IMR-90 (cell line): ENCODE results near the gene GRIK1.

Experiments used
- BHLHE40 ChIP-seq: fragments of 150-350 bp; IDR thresholded peaks from 2 replicates; pipeline ENCODE4 v1.6.1; 2016; ENCODE audit warnings: mild to moderate bottlenecking, low read depth, low read length
- CEBPB ChIP-seq: IDR thresholded peaks from 2 replicates; pipeline ENCODE4 v1.6.1; 2012; ENCODE audit warnings: low read depth, low read length, improper control_type of control experiment
- CHD1 ChIP-seq: IDR thresholded peaks from 2 replicates; pipeline ENCODE4 v1.6.1; 2012; ENCODE audit warnings: low read depth, low read length, improper control_type of control experiment
- CTCF ChIP-seq: conservative IDR thresholded peaks from 2 replicates; pipeline ENCODE4 v1.5.1; 2012; ENCODE audit warnings: mild to moderate bottlenecking, low read depth, low read length, improper control_type of control experiment
- ELK1 ChIP-seq: fragments of 150-350 bp; IDR thresholded peaks from 2 replicates; pipeline ENCODE4 v1.6.1; 2016; ENCODE audit warnings: low read depth, mild to moderate bottlenecking, low read length, moderate library complexity, borderline replicate concordance
- MAFK ChIP-seq: IDR thresholded peaks from 2 replicates; pipeline ENCODE4 v1.6.1; 2012; ENCODE audit warnings: low read depth, low read length, improper control_type of control experiment
- MAZ ChIP-seq: IDR thresholded peaks from 2 replicates; pipeline ENCODE4 v1.6.1; 2012; ENCODE audit warnings: low read depth, mild to moderate bottlenecking, low read length, improper control_type of control experiment, moderate library complexity, borderline replicate concordance
- POLR2A ChIP-seq: IDR thresholded peaks from 2 replicates; pipeline ENCODE4 v1.6.1; 2012; ENCODE audit warnings: mild to moderate bottlenecking, low read depth, low read length
- RAD21 ChIP-seq: IDR thresholded peaks from 2 replicates; pipeline ENCODE4 v1.6.1; 2012; ENCODE audit warnings: low read length, improper control_type of control experiment
- RCOR1 ChIP-seq: IDR thresholded peaks from 2 replicates; pipeline ENCODE4 v1.6.1; 2012; ENCODE audit warnings: mild to moderate bottlenecking, low read length, improper control_type of control experiment; ENCODE audit not compliant: insufficient replicate concordance
- RFX5 ChIP-seq: IDR thresholded peaks from 2 replicates; pipeline ENCODE4 v1.8.0; 2012; ENCODE audit warnings: low read depth, mild to moderate bottlenecking, low read length, moderate library complexity
- SMC3 ChIP-seq: fragments of 150-350 bp; IDR thresholded peaks from 2 replicates; pipeline ENCODE4 v1.6.1; 2016; ENCODE audit warnings: low read depth, mild to moderate bottlenecking, antibody characterized with exemption, low read length, moderate library complexity
- USF2 ChIP-seq: fragments of 150-350 bp; IDR thresholded peaks from 2 replicates; pipeline ENCODE4 v1.6.1; 2017; ENCODE audit warnings: mild to moderate bottlenecking, antibody characterized with exemption, low read length, low read depth

GRCh38 chr21:29526545-29526944 is 413.3 kb downstream of the GRIK1 start:
- no peak for TF ChIP-seq RCOR1
- no peak for TF ChIP-seq CTCF
- no peak for TF ChIP-seq CEBPB
- no peak for TF ChIP-seq POLR2A
- no peak for TF ChIP-seq RAD21
- TF ChIP-seq RFX5, result no peak
- no peak for TF ChIP-seq MAFK
- no peak for TF ChIP-seq SMC3
- TF ChIP-seq CHD1, result no peak
- no peak for TF ChIP-seq USF2
- no peak for TF ChIP-seq MAZ
- no peak for TF ChIP-seq BHLHE40
- TF ChIP-seq ELK1, result no peak
